ENCODE measurements around the gene FRMD7.
"Not testable (repeated sequence)": the region's sequence is repeated elsewhere in the genome, so short reads cannot be mapped to it uniquely, and the experiment has no call there.

FRMD7 gene

DNA sequence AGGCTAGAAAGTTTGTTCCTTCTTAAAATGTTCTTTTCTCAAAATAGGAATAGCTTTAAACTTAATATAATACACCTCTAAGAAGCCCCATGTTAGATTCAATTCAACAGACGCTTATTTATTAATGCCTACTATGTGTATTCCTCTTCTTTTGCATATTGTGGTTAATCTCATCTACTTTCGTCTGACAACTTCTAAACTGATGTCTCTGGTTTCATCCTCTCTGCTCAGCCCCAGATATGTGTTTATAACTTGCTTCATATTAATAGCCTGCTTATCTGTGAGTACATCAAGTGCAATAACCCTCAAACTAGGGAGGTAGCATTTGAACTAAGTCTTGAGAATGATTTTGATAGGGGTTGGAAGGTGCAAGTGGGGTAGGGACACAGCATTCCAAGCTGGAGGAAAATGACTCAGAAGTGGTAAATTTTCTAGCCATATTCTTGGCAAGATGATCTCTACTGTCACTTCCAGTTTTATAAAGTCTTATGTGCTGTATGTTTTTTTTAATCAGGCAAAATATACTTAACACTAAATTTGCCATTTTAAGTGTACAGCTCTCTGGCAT, 67.8 kb downstream of the FRMD7 start:
- no peak overlapping the region for H3K4me3 ChIP-seq (ENCODE audit: low read length, poor library complexity, severe bottlenecking)
- peaks cover 43% of the 10 kb centered on the region for H3K79me2 ChIP-seq (ENCODE audit: insufficient read depth, low read length)
- H4K20me1 ChIP-seq (ENCODE audit: insufficient read depth, low read length, poor library complexity, severe bottlenecking), result peaks cover 26% of the 10 kb centered on the region
- H3K27me3 ChIP-seq (ENCODE audit: insufficient read depth, low read length, poor library complexity, severe bottlenecking), result no peaks in the 10 kb centered on the region
- no peaks in the 10 kb centered on the region for H3K9me3 ChIP-seq (ENCODE audit: insufficient read depth, low read depth, low read length)
- no peaks in the 10 kb centered on the region for H3K9me2 ChIP-seq (replicated peaks; ENCODE audit: low read depth, low read length)
- H3K4me2 ChIP-seq (ENCODE audit: low read depth, low read length, poor library complexity, severe bottlenecking), result no peak overlapping the region
- no peaks in the 10 kb centered on the region for H3F3A ChIP-seq (ENCODE audit: low read depth)
- H3K4me1 ChIP-seq (ENCODE audit: insufficient read depth, low read length, poor library complexity, severe bottlenecking), result no peaks in the 10 kb centered on the region
- no peak for TF ChIP-seq EZH2phosphoT487 (IDR thresholded peaks at IDR 0.05; ENCODE audit: borderline replicate concordance)
- no peak for TF ChIP-seq CTCF (conservative IDR thresholded peaks at IDR 0.05; ENCODE audit: low read length)
- H3K9ac ChIP-seq (ENCODE audit: low read depth, low read length, poor library complexity, severe bottlenecking), result no peak overlapping the region
- peaks cover 45% of the 10 kb centered on the region; the same call in 1 of the 2 replicates for H3K36me3 ChIP-seq (ENCODE audit: insufficient read depth, low read length)
- H2AFZ ChIP-seq (ENCODE audit: low read length), result no peak overlapping the region

GRCh38 chrX:132058975-132059374, 68.8 kb downstream of the FRMD7 start:
- H3K27me3 ChIP-seq (ENCODE audit: insufficient read depth, low read length, poor library complexity, severe bottlenecking), result no peaks in the 10 kb centered on the region

GRCh38 chrX:132058050-132058449, 69.8 kb downstream of the FRMD7 start:
- Histone ChIP-seq H3K9me2 (replicated peaks; ENCODE audit: low read depth, low read length) (no peaks in the 10 kb centered on the region), H3K4me1 (ENCODE audit: insufficient read depth, low read length, poor library complexity, severe bottlenecking) (no peaks in the 10 kb centered on the region), H4K20me1 (ENCODE audit: insufficient read depth, low read length, poor library complexity, severe bottlenecking) (peaks cover 29% of the 10 kb centered on the region), H3K79me2 (ENCODE audit: insufficient read depth, low read length) (peaks cover 61% of the 10 kb centered on the region), H3K9me3 (ENCODE audit: insufficient read depth, low read depth, low read length) (no peaks in the 10 kb centered on the region), H3K9ac (ENCODE audit: low read depth, low read length, poor library complexity, severe bottlenecking) (no peak overlapping the region), H3K4me2 (ENCODE audit: low read depth, low read length, poor library complexity, severe bottlenecking) (no peak overlapping the region), H3K27me3 (ENCODE audit: insufficient read depth, low read length, poor library complexity, severe bottlenecking) (no peaks in the 10 kb centered on the region), H3K4me3 (ENCODE audit: low read length, poor library complexity, severe bottlenecking) (no peak overlapping the region), H2AFZ (ENCODE audit: low read length) (no peak overlapping the region), H3F3A (ENCODE audit: low read depth) (no peaks in the 10 kb centered on the region), H3K36me3 (ENCODE audit: insufficient read depth, low read length) (peaks cover 45% of the 10 kb centered on the region; the same call in 1 of the 2 replicates)
- TF ChIP-seq CTCF (conservative IDR thresholded peaks at IDR 0.05; ENCODE audit: low read length) (no peak), EZH2phosphoT487 (IDR thresholded peaks at IDR 0.05; ENCODE audit: borderline replicate concordance) (no peak)

More at GRCh38 chrX:132058975-132059374, 68.8 kb downstream of the FRMD7 start:
- Histone ChIP-seq H3K36me3 (ENCODE audit: insufficient read depth, low read length) (peaks cover 48% of the 10 kb centered on the region; the same call in 1 of the 2 replicates), H4K20me1 (ENCODE audit: insufficient read depth, low read length, poor library complexity, severe bottlenecking) (peaks cover 26% of the 10 kb centered on the region), H3K9me3 (ENCODE audit: insufficient read depth, low read depth, low read length) (no peaks in the 10 kb centered on the region), H3K79me2 (ENCODE audit: insufficient read depth, low read length) (peaks cover 52% of the 10 kb centered on the region), H3F3A (ENCODE audit: low read depth) (no peaks in the 10 kb centered on the region), H3K9me2 (replicated peaks; ENCODE audit: low read depth, low read length) (no peaks in the 10 kb centered on the region), H3K4me3 (ENCODE audit: low read length, poor library complexity, severe bottlenecking) (no peak overlapping the region), H2AFZ (ENCODE audit: low read length) (no peak overlapping the region), H3K9ac (ENCODE audit: low read depth, low read length, poor library complexity, severe bottlenecking) (no peak overlapping the region), H3K4me2 (ENCODE audit: low read depth, low read length, poor library complexity, severe bottlenecking) (no peak overlapping the region), H3K4me1 (ENCODE audit: insufficient read depth, low read length, poor library complexity, severe bottlenecking) (no peaks in the 10 kb centered on the region)
- TF ChIP-seq EZH2phosphoT487 (IDR thresholded peaks at IDR 0.05; ENCODE audit: borderline replicate concordance) (no peak), CTCF (conservative IDR thresholded peaks at IDR 0.05; ENCODE audit: low read length) (no peak)

- peaks cover 93% of the 10 kb centered on the region for H3K79me2 ChIP-seq (ENCODE audit: insufficient read depth, low read length)
- not testable (repeated sequence) for H3K4me2 ChIP-seq (ENCODE audit: low read depth, low read length, poor library complexity, severe bottlenecking); H3K27me3 ChIP-seq (ENCODE audit: insufficient read depth, low read length, poor library complexity, severe bottlenecking); H3F3A ChIP-seq (ENCODE audit: low read depth); H3K4me1 ChIP-seq (ENCODE audit: insufficient read depth, low read length, poor library complexity, severe bottlenecking); H3K9me2 ChIP-seq (replicated peaks; ENCODE audit: low read depth, low read length); H3K9me3 ChIP-seq (ENCODE audit: insufficient read depth, low read depth, low read length); H3K9ac ChIP-seq (ENCODE audit: low read depth, low read length, poor library complexity, severe bottlenecking); H2AFZ ChIP-seq (ENCODE audit: low read length); H3K4me3 ChIP-seq (ENCODE audit: low read length, poor library complexity, severe bottlenecking)
- H3K36me3 ChIP-seq (ENCODE audit: insufficient read depth, low read length), result peaks cover 27% of the 10 kb centered on the region; the same call in 1 of the 2 replicates
- H4K20me1 ChIP-seq (ENCODE audit: insufficient read depth, low read length, poor library complexity, severe bottlenecking), result peaks cover 56% of the 10 kb centered on the region
Observed at GRCh38 chrX:132051778-132052177, 76.0 kb downstream of the FRMD7 start.
